Activated T-helper 2 cell treated with anti-CD3 and anti-CD28 coated beads, Interferon-gamma antibody, Interleukin-2, Interleukin-4, amounts not matched to agents 10 μg/mL and 5 μg/mL and 100 μg/mL, durations not matched to agents 14 hours and 24 hours and 36 hours (primary cell): ENCODE results near the gene BRAT1. TPM values are rescaled to one million over a fixed set of nuclear protein-coding genes. Genes with fewer than 3 reads are reported as not detected.

Experiments
- DNase-seq: peaks from one replicate; pipeline ENCODE4 v3.0.0; 2021; ENCODE audit warnings: low spot score
- H3K27ac Mint-ChIP-seq: one replicate; pipeline ENCODE4 v1.8.0; 2021; ENCODE audit warnings: mixed read lengths
- H3K27me3 Mint-ChIP-seq: one replicate; pipeline ENCODE4 v1.8.0; 2021; ENCODE audit warnings: low read depth, mixed read lengths
- H3K36me3 Mint-ChIP-seq: one replicate; pipeline ENCODE4 v1.8.0; 2021; ENCODE audit warnings: low read depth, mixed read lengths
- H3K4me1 Mint-ChIP-seq: one replicate; pipeline ENCODE4 v1.8.0; 2021; ENCODE audit warnings: low read depth, mixed read lengths
- H3K4me3 Mint-ChIP-seq: one replicate; pipeline ENCODE4 v1.8.0; 2021; ENCODE audit warnings: low read depth, mild to moderate bottlenecking, moderate library complexity, mixed read lengths
- H3K9me3 Mint-ChIP-seq: one replicate; pipeline ENCODE4 v1.8.0; 2021; ENCODE audit warnings: mixed read lengths
- intact Hi-C: fragments of 100-400 bp; cut with micrococcal nuclease; formaldehyde crosslinking; loops from one replicate; pipeline ENCODE4 v1.15.1; 2023
- total RNA-seq: library from RNA; stranded (reverse); gene quantifications from 2 replicates; pipeline ENCODE4 v1.2.3, GENCODE V29; 2022

BRAT1 gene
- total RNA-seq, 1 donor from 2014 or later = 39.9 TPM

- Mint-ChIP-seq H3K4me3 (no peak overlapping the region), H3K4me1 (no peaks in the 10 kb centered on the region), H3K27ac (no peak overlapping the region), H3K9me3 (no peaks in the 10 kb centered on the region), H3K27me3 (peaks cover 3% of the 10 kb centered on the region), H3K36me3 (no peaks in the 10 kb centered on the region)
- intact Hi-C loops = no loop called here
- no peak for DNase-seq
Measured at GRCh38 chr7:2490181-2490651, 65.1 kb downstream of the BRAT1 start.

- Mint-ChIP-seq H3K9me3 (no peaks in the 10 kb centered on the region), H3K27ac (no peak overlapping the region), H3K27me3 (peaks cover 4% of the 10 kb centered on the region), H3K4me3 (no peak overlapping the region), H3K4me1 (no peaks in the 10 kb centered on the region), H3K36me3 (no peaks in the 10 kb centered on the region)
- no peak for DNase-seq
- intact Hi-C loops = no loop called here
Measured at GRCh38 chr7:2488681-2489080, 66.6 kb downstream of the BRAT1 start.

- Mint-ChIP-seq H3K36me3 (no peaks in the 10 kb centered on the region), H3K27ac (no peak overlapping the region), H3K9me3 (no peaks in the 10 kb centered on the region), H3K4me3 (no peak overlapping the region), H3K27me3 (peaks cover 4% of the 10 kb centered on the region), H3K4me1 (no peaks in the 10 kb centered on the region)
- intact Hi-C loops = no loop called here
- DNase-seq = no peak
Measured at GRCh38 chr7:2488272-2488645, 67.1 kb downstream of the BRAT1 start.

Other genes starting within 250 kb of the BRAT1 start
- gene SNX8, start 241.1 kb downstream of the BRAT1 start, total RNA-seq = 31.8 and 38.7 TPM in 2 replicates
- 242 and 245 TPM in 2 replicates for gene EIF3B, start 200.7 kb downstream of the BRAT1 start, total RNA-seq
- 9.8 and 11.8 TPM in 2 replicates for gene CHST12, start 151.9 kb downstream of the BRAT1 start, total RNA-seq
- not detected in 2 replicates for gene GRIFIN, start 79.1 kb downstream of the BRAT1 start, total RNA-seq
- gene LFNG, start 35.8 kb downstream of the BRAT1 start, total RNA-seq = 41.0 and 45.6 TPM in 2 replicates
- gene IQCE, start 3.5 kb upstream of the BRAT1 start, total RNA-seq = 9.4 and 12.3 TPM in 2 replicates
- gene TTYH3, start 76.5 kb upstream of the BRAT1 start, total RNA-seq = 48.7 and 53.6 TPM in 2 replicates
- gene AMZ1, start 132.7 kb upstream of the BRAT1 start, total RNA-seq = 0.07 and 0.14 TPM in 2 replicates